BE2C (cell line): ENCODE results near the gene ERVFRD-1.
"Not testable (repeated sequence)": the region's sequence is repeated elsewhere in the genome, so short reads cannot be mapped to it uniquely, and the experiment has no call there.

Experiments used
- DNase-seq: peaks from one replicate; pipeline ENCODE4 v3.0.0-alpha.2; 2020
- H3K27me3 ChIP-seq: fragments of 250-450 bp; sonication (Bioruptor Pico); 2 replicates; pipeline ENCODE4 v1.5.1; 2020; ENCODE audit warnings: mild to moderate bottlenecking
- H3K36me3 ChIP-seq: fragments of 250-450 bp; sonication (Bioruptor Pico); 2 replicates; pipeline ENCODE4 v1.5.1; 2020; ENCODE audit warnings: mild to moderate bottlenecking
- H3K4me1 ChIP-seq: fragments of 250-450 bp; sonication (Bioruptor Pico); 2 replicates; pipeline ENCODE4 v1.5.1; 2020
- H3K4me3 ChIP-seq: 2 replicates; pipeline ENCODE4 v1.5.1; 2011; ENCODE audit warnings: low read depth, low read length
- H3K9me3 ChIP-seq: fragments of 250-450 bp; sonication (Bioruptor Pico); 2 replicates; pipeline ENCODE4 v1.5.1; 2020
- TF ChIP-seq, protein P1 (sequence below): IDR thresholded peaks from 2 replicates; pipeline ENCODE4 v1.5.1; 2012; ENCODE audit warnings: mild to moderate bottlenecking, low read depth, low read length

ERVFRD-1 gene

GRCh38 chr6:11122380-11122779, 10.9 kb upstream of the ERVFRD-1 start:
- DNase-seq = no peak
- TF ChIP-seq, protein P1, sequence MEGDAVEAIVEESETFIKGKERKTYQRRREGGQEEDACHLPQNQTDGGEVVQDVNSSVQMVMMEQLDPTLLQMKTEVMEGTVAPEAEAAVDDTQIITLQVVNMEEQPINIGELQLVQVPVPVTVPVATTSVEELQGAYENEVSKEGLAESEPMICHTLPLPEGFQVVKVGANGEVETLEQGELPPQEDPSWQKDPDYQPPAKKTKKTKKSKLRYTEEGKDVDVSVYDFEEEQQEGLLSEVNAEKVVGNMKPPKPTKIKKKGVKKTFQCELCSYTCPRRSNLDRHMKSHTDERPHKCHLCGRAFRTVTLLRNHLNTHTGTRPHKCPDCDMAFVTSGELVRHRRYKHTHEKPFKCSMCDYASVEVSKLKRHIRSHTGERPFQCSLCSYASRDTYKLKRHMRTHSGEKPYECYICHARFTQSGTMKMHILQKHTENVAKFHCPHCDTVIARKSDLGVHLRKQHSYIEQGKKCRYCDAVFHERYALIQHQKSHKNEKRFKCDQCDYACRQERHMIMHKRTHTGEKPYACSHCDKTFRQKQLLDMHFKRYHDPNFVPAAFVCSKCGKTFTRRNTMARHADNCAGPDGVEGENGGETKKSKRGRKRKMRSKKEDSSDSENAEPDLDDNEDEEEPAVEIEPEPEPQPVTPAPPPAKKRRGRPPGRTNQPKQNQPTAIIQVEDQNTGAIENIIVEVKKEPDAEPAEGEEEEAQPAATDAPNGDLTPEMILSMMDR = no peak
- Histone ChIP-seq H3K27me3 (no peaks in the 10 kb centered on the region), H3K9me3 (no peaks in the 10 kb centered on the region), H3K4me1 (no peaks in the 10 kb centered on the region), H3K4me3 (no peak overlapping the region), H3K36me3 (no peaks in the 10 kb centered on the region)

GRCh38 chr6:11121851-11122250, 10.3 kb upstream of the ERVFRD-1 start:
- no peak for DNase-seq
- no peaks in the 10 kb centered on the region for H3K9me3 ChIP-seq
- H3K4me3 ChIP-seq = no peak overlapping the region

DNA sequence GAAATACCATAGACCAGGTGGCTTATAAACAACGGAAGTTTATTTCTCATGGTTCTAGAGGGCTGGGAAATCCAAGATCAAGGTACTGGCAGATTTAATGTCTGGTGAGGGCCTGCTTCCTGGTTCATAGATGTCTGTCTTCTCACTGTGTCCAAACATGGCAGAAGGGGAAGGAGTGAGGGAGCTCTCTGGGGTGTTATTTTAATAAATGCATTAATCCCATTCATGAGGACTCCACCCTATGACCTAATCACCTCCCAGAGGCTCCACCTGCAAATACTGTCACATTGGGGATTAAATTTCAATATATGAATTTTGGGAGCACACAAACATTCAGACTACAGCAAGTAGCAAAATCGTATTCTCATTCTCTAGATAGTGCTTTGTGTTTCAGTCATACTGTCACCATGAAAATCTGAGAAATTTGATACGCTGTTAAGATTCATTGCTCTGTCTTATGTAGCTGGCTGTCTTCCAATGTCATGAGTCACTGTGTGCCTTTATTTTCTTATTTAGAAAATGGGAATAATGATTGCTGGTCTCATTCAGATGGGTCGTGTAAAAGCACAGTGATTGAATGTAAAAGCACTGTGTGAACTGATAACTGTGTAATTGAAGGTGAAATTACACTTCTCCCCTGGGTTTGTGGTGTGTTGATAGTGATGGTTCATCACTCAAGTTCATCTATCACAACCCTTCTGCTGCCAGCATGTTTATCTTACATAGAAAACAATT, 8.9 kb upstream of the ERVFRD-1 start:
- no peak for DNase-seq
- no peaks in the 10 kb centered on the region for H3K27me3 ChIP-seq
- no peak overlapping the region for H3K4me3 ChIP-seq
- no peaks in the 10 kb centered on the region for H3K4me1 ChIP-seq
- TF ChIP-seq, protein P1 = no peak
- no peaks in the 10 kb centered on the region for H3K36me3 ChIP-seq
- no peaks in the 10 kb centered on the region for H3K9me3 ChIP-seq

More at GRCh38 chr6:11121851-11122250, 10.3 kb upstream of the ERVFRD-1 start:
- H3K4me1 ChIP-seq = no peaks in the 10 kb centered on the region
- H3K36me3 ChIP-seq = no peaks in the 10 kb centered on the region
- TF ChIP-seq, protein P1 = no peak
- no peaks in the 10 kb centered on the region for H3K27me3 ChIP-seq

DNA sequence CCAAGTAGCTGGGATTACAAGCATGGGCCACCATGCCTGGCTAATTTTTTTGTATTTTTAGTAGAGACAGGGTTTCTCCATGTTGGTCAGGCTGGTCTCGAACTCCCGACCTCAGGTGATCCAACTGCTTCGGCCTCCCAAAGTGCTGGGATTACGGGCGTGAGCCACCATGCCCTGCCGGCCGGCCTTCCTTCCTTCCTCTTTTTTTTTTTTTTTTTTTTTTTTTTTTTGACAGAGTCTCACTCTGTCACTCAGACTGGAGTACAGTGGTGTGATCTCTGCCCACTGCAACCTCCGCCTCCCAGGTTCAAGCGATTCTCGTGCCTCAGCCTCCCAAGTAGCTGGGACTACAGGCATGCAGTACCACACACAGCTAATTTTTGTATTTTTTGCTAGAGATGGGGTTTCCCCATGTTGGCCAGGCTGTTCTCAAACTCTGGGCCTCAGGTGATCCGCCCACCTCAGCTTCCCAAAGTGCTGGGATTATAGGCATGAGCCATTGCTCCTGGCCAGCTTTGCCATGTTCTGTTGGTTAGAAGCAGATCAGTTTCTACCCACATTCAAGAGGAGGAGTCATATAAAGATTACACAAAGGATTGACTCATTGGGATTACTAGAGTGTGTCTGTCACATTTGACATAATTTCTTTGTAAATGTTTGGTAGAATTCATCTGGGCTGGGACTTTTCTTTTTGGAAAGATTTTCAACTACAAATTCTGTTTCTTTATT, 4.4 kb upstream of the ERVFRD-1 start:
- H3K4me3 ChIP-seq, H3K36me3 ChIP-seq, H3K9me3 ChIP-seq, H3K4me1 ChIP-seq, DNase-seq, H3K27me3 ChIP-seq: not testable (repeated sequence)

DNA sequence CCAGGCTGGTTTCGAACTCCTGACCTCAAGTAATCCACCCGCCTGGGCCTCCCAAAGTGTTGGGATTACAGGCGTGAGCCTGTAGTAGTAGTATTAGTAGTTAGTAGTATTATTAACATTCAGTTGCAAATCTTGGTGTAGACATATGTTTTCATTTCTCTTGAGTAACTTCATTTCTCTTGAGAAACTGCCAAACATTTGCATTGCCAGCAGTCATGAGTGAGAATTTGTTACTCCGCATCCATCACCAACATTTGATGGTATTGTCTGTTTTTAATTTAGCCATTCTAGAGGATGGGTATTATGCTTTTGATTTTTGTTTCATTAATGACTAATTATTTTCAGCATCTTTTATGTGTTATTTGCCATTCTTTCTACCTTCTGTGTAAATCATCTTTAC, 1.5 kb upstream of the ERVFRD-1 start:
- H3K4me3 ChIP-seq = no peak overlapping the region
- no peaks in the 10 kb centered on the region for H3K36me3 ChIP-seq
- no peak for DNase-seq
- H3K4me1 ChIP-seq = no peaks in the 10 kb centered on the region; the same call in 1 of the 2 replicates
- H3K9me3 ChIP-seq = no peaks in the 10 kb centered on the region
- TF ChIP-seq, protein P1 = no peak
- H3K27me3 ChIP-seq = no peaks in the 10 kb centered on the region

DNA sequence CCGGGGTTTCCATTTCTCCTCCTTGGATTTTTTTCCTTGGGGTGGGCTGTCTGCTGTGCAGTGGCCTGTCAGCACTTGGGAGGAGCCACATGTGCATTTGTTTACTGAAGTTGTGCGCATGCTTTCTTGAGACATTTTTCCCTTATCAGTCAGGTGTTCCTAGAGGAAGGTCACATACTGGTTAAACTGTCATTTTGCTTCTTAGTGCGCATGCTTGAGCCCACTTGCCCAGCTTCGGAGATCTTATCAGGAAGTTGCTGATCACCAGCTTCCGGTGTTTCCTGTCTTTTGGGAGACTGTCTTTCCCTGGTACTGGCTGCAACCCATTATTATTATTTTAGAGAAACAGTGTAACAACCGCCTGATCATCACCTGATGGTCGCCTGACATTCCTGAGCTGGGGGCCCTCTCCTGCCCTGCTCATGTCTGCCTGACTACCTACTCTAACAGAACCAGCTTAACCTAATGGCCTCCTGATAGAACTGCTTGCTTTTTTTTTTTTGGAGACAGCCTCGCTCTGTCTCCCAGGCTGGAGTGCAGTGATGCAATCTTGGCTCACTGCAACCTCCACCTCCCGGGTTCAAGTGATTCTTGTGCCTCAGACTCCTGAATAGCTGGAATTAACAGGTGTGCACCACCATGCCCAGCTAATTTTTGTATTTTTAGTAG, 378 bp upstream of the ERVFRD-1 start:
- peak overlapping the region; percentile 53 for H3K4me3 ChIP-seq

More for the DNA sequence above, 378 bp upstream of the ERVFRD-1 start:
- TF ChIP-seq, protein P1 = no peak
- Histone ChIP-seq H3K4me1 (no peaks in the 10 kb centered on the region; the same call in 1 of the 2 replicates), H3K36me3 (no peaks in the 10 kb centered on the region), H3K9me3 (no peaks in the 10 kb centered on the region), H3K27me3 (no peaks in the 10 kb centered on the region)
- DNase-seq = no peak
